Erythroblast (primary cell): ENCODE data around the gene LMO3.

ENCODE experiments used
- GATA1 ChIP-seq: IDR thresholded peaks from 2 replicates; pipeline ENCODE4 v1.6.1; 2011; ENCODE audit warnings: low read depth, mild to moderate bottlenecking, control low read depth, low read length, moderate library complexity
- POLR2A ChIP-seq: IDR thresholded peaks from 2 replicates; pipeline ENCODE4 v1.6.1; 2011; ENCODE audit warnings: mild to moderate bottlenecking, low read length

DNA sequence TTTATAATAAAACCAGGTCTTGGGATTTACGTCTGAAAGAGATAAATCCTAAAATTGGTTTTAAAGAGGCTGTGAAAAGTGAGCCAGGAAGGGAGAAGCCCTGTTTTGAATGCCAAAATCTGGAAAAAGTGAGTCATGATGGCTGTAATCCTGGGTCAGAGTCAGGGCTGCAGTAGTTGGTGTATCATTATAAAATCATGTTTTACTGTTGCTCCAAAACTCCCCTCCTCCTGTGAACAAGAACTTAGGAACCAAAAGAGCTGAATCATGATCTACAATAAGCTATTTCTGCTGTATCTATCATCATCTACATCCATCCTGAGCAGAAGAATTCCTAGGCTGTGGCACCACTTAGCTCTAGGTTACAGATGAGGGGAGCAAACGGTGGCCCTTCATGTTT lies 79.3 kb downstream of the LMO3 start:
- no peak for TF ChIP-seq POLR2A
- TF ChIP-seq GATA1: no peak
